ENCODE measurements around the gene TGFBI. TPM values are rescaled to one million over a fixed set of nuclear protein-coding genes. Genes with fewer than 3 reads are reported as not detected.
A peak's percentile ranks its signal among the peaks of the same experiment; 100 is the strongest.

TGFBI gene
- polyA plus RNA-seq, 1 experiment = 2,219 TPM

GRCh38 chr5:136005476-136005875 is 23.3 kb upstream of the TGFBI start:
- CTCF ChIA-PET = interaction anchor here (2.4 kb wide), 1 partner anchor 52 kb away, joined by 12 read pairs; no protein-coding TSS in a partner anchor
- POLR2A ChIA-PET = interaction anchor here (1.0 to 5.2 kb wide), 4 partner anchors 9 to 53 kb away, joined by 5 to 27 read pairs (median 8); partner anchors contain the start of gene TGFBI
- Histone ChIP-seq H3K4me3 (ENCODE audit: low read depth, low read length) (no peak overlapping the region), H3K9me3 (ENCODE audit: control insufficient read depth, insufficient read depth, low read length) (no peaks in the 10 kb centered on the region), H3K27ac (ENCODE audit: low read depth, low read length) (peak overlapping the region; percentile 32), H3K27me3 (ENCODE audit: control insufficient read depth, insufficient read depth, low read length) (no peaks in the 10 kb centered on the region)
- no peak for TF ChIP-seq CTCF (IDR thresholded peaks at IDR 0.05; ENCODE audit: low read depth, low read length)
- DNase-seq (ENCODE audit: low read depth, low spot score) = no peak

- POLR2A ChIA-PET = interaction anchor here (0.7 to 5.2 kb wide), 5 partner anchors 10 to 52 kb away, joined by 3 to 27 read pairs (median 7); partner anchors contain the start of gene TGFBI
- CTCF ChIA-PET = interaction anchor here (0.8 to 2.4 kb wide), 2 partner anchors 33 to 52 kb away, joined by 3 to 12 read pairs; no protein-coding TSS in a partner anchor
- no peak for DNase-seq (ENCODE audit: low read depth, low spot score)
Measured at GRCh38 chr5:136006164-136006563, 22.6 kb upstream of the TGFBI start.

GRCh38 chr5:136006761-136007251 is 22.0 kb upstream of the TGFBI start:
- Histone ChIP-seq H3K9me3 (ENCODE audit: control insufficient read depth, insufficient read depth, low read length) (no peaks in the 10 kb centered on the region), H3K4me3 (ENCODE audit: low read depth, low read length) (no peak overlapping the region), H3K27me3 (ENCODE audit: control insufficient read depth, insufficient read depth, low read length) (no peaks in the 10 kb centered on the region), H3K27ac (ENCODE audit: low read depth, low read length) (peak overlapping the region; percentile 79)
- no peak for TF ChIP-seq CTCF (IDR thresholded peaks at IDR 0.05; ENCODE audit: low read depth, low read length)
- CTCF ChIA-PET = interaction anchor here (0.6 to 2.4 kb wide), 3 partner anchors 33 to 62 kb away, joined by 3 to 12 read pairs (median 3); no protein-coding TSS in a partner anchor
- POLR2A ChIA-PET = interaction anchor here (0.7 to 5.2 kb wide), 4 partner anchors 10 to 21 kb away, joined by 3 to 27 read pairs (median 8); partner anchors contain the start of gene TGFBI
- no peak for DNase-seq (ENCODE audit: low read depth, low spot score)

More at GRCh38 chr5:136006164-136006563, 22.6 kb upstream of the TGFBI start:
- Histone ChIP-seq H3K4me3 (ENCODE audit: low read depth, low read length) (no peak overlapping the region), H3K9me3 (ENCODE audit: control insufficient read depth, insufficient read depth, low read length) (no peaks in the 10 kb centered on the region), H3K27ac (ENCODE audit: low read depth, low read length) (peak overlapping the region; percentile 65), H3K27me3 (ENCODE audit: control insufficient read depth, insufficient read depth, low read length) (no peaks in the 10 kb centered on the region)
- no peak for TF ChIP-seq CTCF (IDR thresholded peaks at IDR 0.05; ENCODE audit: low read depth, low read length)

GRCh38 chr5:136007271-136007670 is 21.5 kb upstream of the TGFBI start:
- CTCF ChIA-PET = interaction anchor here (0.6 to 2.4 kb wide), 2 partner anchors 51 to 63 kb away, joined by 3 to 12 read pairs; no protein-coding TSS in a partner anchor
- H3K27me3 ChIP-seq (ENCODE audit: control insufficient read depth, insufficient read depth, low read length) = no peaks in the 10 kb centered on the region
- TF ChIP-seq CTCF (IDR thresholded peaks at IDR 0.05; ENCODE audit: low read depth, low read length) = no peak
- peak overlapping the region; percentile 79 for H3K27ac ChIP-seq (ENCODE audit: low read depth, low read length)
- DNase-seq (ENCODE audit: low read depth, low spot score) = no peak
- POLR2A ChIA-PET = interaction anchor here (2.4 to 5.2 kb wide), 2 partner anchors 13 to 21 kb away, joined by 8 to 27 read pairs; partner anchors contain the start of gene TGFBI
- no peak overlapping the region for H3K4me3 ChIP-seq (ENCODE audit: low read depth, low read length)
- no peaks in the 10 kb centered on the region for H3K9me3 ChIP-seq (ENCODE audit: control insufficient read depth, insufficient read depth, low read length)

GRCh38 chr5:136011414-136012001 is 17.3 kb upstream of the TGFBI start:
- H3K9me3 ChIP-seq (ENCODE audit: control insufficient read depth, insufficient read depth, low read length) = no peaks in the 10 kb centered on the region
- no peak for TF ChIP-seq CTCF (IDR thresholded peaks at IDR 0.05; ENCODE audit: low read depth, low read length)
- no peak overlapping the region for H3K4me3 ChIP-seq (ENCODE audit: low read depth, low read length)
- DNase-seq (ENCODE audit: low read depth, low spot score) = no peak
- no peak overlapping the region for H3K27ac ChIP-seq (ENCODE audit: low read depth, low read length)
- POLR2A ChIA-PET = interaction anchor here (0.7 to 1.9 kb wide), 3 partner anchors 12 to 46 kb away, joined by 3 to 4 read pairs (median 3); no protein-coding TSS in a partner anchor
- no peaks in the 10 kb centered on the region for H3K27me3 ChIP-seq (ENCODE audit: control insufficient read depth, insufficient read depth, low read length)
- CTCF ChIA-PET = no interaction called here

All from AG04450 (cell line).